Measurements from ENCODE around the gene NTMT1.

DNA sequence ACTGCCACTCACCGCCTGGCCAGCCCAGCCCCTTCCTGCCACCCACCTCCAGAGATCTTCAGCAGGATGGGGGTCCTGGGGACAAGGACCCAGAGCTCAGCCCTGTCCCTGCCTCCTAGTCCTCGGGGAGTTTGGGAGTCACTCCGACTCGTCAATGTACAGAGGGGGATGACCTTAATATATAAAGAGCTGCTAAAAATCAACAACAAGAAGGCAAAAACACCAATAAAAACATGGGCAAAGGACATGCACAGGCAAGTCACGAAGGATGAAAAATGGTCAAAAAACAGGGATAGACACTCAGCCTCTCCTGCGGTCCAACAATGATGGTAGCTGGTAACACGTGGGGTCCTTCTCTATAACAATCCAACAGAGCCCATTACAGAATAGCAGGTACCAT lies 20.7 kb downstream of the NTMT1 start:
- TF ChIP-seq, protein P1, sequence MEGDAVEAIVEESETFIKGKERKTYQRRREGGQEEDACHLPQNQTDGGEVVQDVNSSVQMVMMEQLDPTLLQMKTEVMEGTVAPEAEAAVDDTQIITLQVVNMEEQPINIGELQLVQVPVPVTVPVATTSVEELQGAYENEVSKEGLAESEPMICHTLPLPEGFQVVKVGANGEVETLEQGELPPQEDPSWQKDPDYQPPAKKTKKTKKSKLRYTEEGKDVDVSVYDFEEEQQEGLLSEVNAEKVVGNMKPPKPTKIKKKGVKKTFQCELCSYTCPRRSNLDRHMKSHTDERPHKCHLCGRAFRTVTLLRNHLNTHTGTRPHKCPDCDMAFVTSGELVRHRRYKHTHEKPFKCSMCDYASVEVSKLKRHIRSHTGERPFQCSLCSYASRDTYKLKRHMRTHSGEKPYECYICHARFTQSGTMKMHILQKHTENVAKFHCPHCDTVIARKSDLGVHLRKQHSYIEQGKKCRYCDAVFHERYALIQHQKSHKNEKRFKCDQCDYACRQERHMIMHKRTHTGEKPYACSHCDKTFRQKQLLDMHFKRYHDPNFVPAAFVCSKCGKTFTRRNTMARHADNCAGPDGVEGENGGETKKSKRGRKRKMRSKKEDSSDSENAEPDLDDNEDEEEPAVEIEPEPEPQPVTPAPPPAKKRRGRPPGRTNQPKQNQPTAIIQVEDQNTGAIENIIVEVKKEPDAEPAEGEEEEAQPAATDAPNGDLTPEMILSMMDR (conservative IDR thresholded peaks at IDR 0.05; ENCODE audit: low read depth, low read length): no peak
- no peak for TF ChIP-seq EZH2 (IDR thresholded peaks at IDR 0.05; ENCODE audit: borderline replicate concordance, low read depth, low read length, poor library complexity, severe bottlenecking)
